Activated naive CD4-positive, alpha-beta T cell treated with Interleukin-2 at 50 U/mL for 16 hours (primary cell): ENCODE measurements around the gene KIAA1549.

Experiments used
- DNase-seq: peaks from one replicate; pipeline ENCODE4 v3.0.0-alpha.2; 2020

KIAA1549 gene

GRCh38 chr7:138902161-138902560 is 79.0 kb downstream of the KIAA1549 start:
- no peak for DNase-seq

GRCh38 chr7:138900035-138900828 is 81.0 kb downstream of the KIAA1549 start:
- no peak for DNase-seq

- DNase-seq = no peak
Measured at GRCh38 chr7:138898802-138899201, 82.4 kb downstream of the KIAA1549 start.

GRCh38 chr7:138898255-138898654 is 82.9 kb downstream of the KIAA1549 start:
- DNase-seq = no peak

GRCh38 chr7:138895679-138896078 is 85.5 kb downstream of the KIAA1549 start:
- DNase-seq = no peak

GRCh38 chr7:138893258-138893657 is 87.9 kb downstream of the KIAA1549 start:
- no peak for DNase-seq

GRCh38 chr7:138892812-138893211 is 88.4 kb downstream of the KIAA1549 start:
- no peak for DNase-seq

- DNase-seq = no peak
Measured at GRCh38 chr7:138892006-138892630, 89.1 kb downstream of the KIAA1549 start.

GRCh38 chr7:138891446-138891810 is 89.8 kb downstream of the KIAA1549 start:
- DNase-seq = no peak

- DNase-seq = no peak
Measured at GRCh38 chr7:138890499-138891445, 90.4 kb downstream of the KIAA1549 start.

GRCh38 chr7:138889582-138890498 is 91.3 kb downstream of the KIAA1549 start:
- DNase-seq = no peak

GRCh38 chr7:138887872-138888656 is 93.1 kb downstream of the KIAA1549 start:
- DNase-seq = no peak

- no peak for DNase-seq
Measured at GRCh38 chr7:138887085-138887710, 94.0 kb downstream of the KIAA1549 start.

GRCh38 chr7:138886501-138886917 is 94.7 kb downstream of the KIAA1549 start:
- no peak for DNase-seq

- no peak for DNase-seq
Measured at GRCh38 chr7:138885383-138886147, 95.6 kb downstream of the KIAA1549 start.

GRCh38 chr7:138882249-138882648 is 98.9 kb downstream of the KIAA1549 start:
- no peak for DNase-seq

GRCh38 chr7:138881579-138882188 is 99.5 kb downstream of the KIAA1549 start:
- DNase-seq = no peak

GRCh38 chr7:138880881-138881578 is 100.2 kb downstream of the KIAA1549 start:
- no peak for DNase-seq

GRCh38 chr7:138879356-138879755 is 101.8 kb downstream of the KIAA1549 start:
- no peak for DNase-seq
